Stomach (tissue), 9 donors: ENCODE measurements around the gene PCDHA2. TPM values are rescaled to one million over a fixed set of nuclear protein-coding genes. Genes with fewer than 3 reads are reported as not detected.
"Not testable (repeated sequence)": the region's sequence is repeated elsewhere in the genome, so short reads cannot be mapped to it uniquely, and the experiment has no call there.

Source experiments
- DNase-seq, 2 donors: peaks; one replicate each; pipeline versions ENCODE4 v3.0.0 to v3.0.0-alpha.2; 2013 to 2019
- H3K27ac ChIP-seq, 5 donors: fragments of 200-600 bp in 4 of 5; sonication (generic) in 4 of 5; one replicate each; pipeline ENCODE4 v1.5.1; 2013 to 2019; ENCODE audit warnings: mild to moderate bottlenecking in 1 of 5, moderate library complexity in 1 of 5
- H3K27me3 ChIP-seq, 3 donors: fragments of 200-600 bp; sonication (generic); one replicate each; pipeline ENCODE4 v1.5.1; 2017 to 2019; ENCODE audit warnings: mixed run types in 1 of 3
- H3K36me3 ChIP-seq, 4 donors: fragments of 200-600 bp; sonication (generic); 1 replicate in 3 of 4; 2 replicates in 1 of 4; pipeline ENCODE4 v1.5.1; 2016 to 2019
- H3K4me1 ChIP-seq, 4 donors: fragments of 200-600 bp; sonication (generic); one replicate each; pipeline ENCODE4 v1.5.1; 2016 to 2019
- H3K4me3 ChIP-seq, 4 donors: fragments of 200-600 bp; sonication (generic) in 3 of 4; one replicate each; pipeline ENCODE4 v1.5.1; 2016 to 2019; ENCODE audit warnings: mild to moderate bottlenecking in 1 of 4
- H3K9me3 ChIP-seq, 4 donors: fragments of 200-600 bp; sonication (generic); one replicate each; pipeline ENCODE4 v1.5.1; 2016 to 2019
- CTCF ChIP-seq, 7 experiments: fragments of 450-650 bp in 4 of 7; fragments of 200-600 bp in 3 of 7; sonication (generic) in 3 of 7; IDR thresholded peaks; one replicate each; pipeline ENCODE4 v1.5.1; 2016 to 2019; ENCODE audit warnings: antibody characterized with exemption in 7 of 7, control low read depth in 2 of 7, mild to moderate bottlenecking in 1 of 7
- EP300 ChIP-seq: sonication (generic); formaldehyde crosslinking; IDR thresholded peaks from one replicate; pipeline ENCODE4 v1.6.1; 2017; ENCODE audit warnings: antibody characterized with exemption
- POLR2A ChIP-seq, 4 donors: fragments of 450-650 bp; IDR thresholded peaks; one replicate each; pipeline ENCODE4 v1.6.1; 2016; ENCODE audit warnings: antibody characterized with exemption in 4 of 4, control low read depth in 2 of 4, mild to moderate bottlenecking in 1 of 4, moderate library complexity in 1 of 4
- POLR2AphosphoS5 ChIP-seq, 3 donors: sonication (generic); formaldehyde crosslinking; IDR thresholded peaks; one replicate each; pipeline ENCODE4 v1.6.1; 2016; ENCODE audit warnings: antibody characterized with exemption in 3 of 3
- WGBS, 5 donors: extraction: QIAGEN DNeasy Blood & Tissue Kit in 3 of 5; methylation state at CpG; one replicate each; pipeline versions ENCODE4 v1.1.5 to v1.1.7; 2013 to 2018; 5-methylcytosine and 5-hydroxymethylcytosine counted together
- intact Hi-C: fragments of 100-400 bp; cut with DNase I; formaldehyde crosslinking; loops from one replicate; pipeline ENCODE4 v1.15.1; 2023; ENCODE audit warnings: low total_unique reads
- polyA plus RNA-seq, 3 donors: library from polyadenylated mRNA; stranded (reverse); fragments of 200-250 nt; gene quantifications; one replicate each; pipeline ENCODE4 v1.2.3, GENCODE V29; 2013
- total RNA-seq, 5 donors: library from RNA; depleted of rRNA; stranded (reverse); fragments of >200 nt; gene quantifications; one replicate each; pipeline versions ENCODE4 v1.1.0 to v1.2.3, GENCODE V29; 2014 to 2016
- donor health status: healthy with polysubstance abuse.
- donor health status: Bipolar disorder and iron deficiency.
- donor health status: healthy.

Gene PCDHA2
- total and polyA plus RNA-seq, 8 donors = 0.55 to 1.7 TPM; not detected in 6

- TF ChIP-seq EP300 (no peak), POLR2AphosphoS5 (IDR thresholded peaks at IDR 0.05) (no peak), POLR2A (IDR thresholded peaks at IDR 0.05) (no peak), CTCF (IDR thresholded peaks at IDR 0.05) (no peak)
- 20 to 30% (median 23%) methylated on average over 14 to 15 of the region's 15 CpGs for WGBS, 5 donors
- DNase-seq = no peak
- Histone ChIP-seq H3K27me3 (peaks cover 0 to 36% (median 11%) of the 10 kb centered on the region in 3 donors), H3K4me3 (peak overlapping the region in 1 of 4 donors; percentile 6), H3K9me3 (peaks cover 9 to 91% (median 68%) of the 10 kb centered on the region in 4 donors), H3K27ac (no peak overlapping the region), H3K4me1 (no peaks in the 10 kb centered on the region), H3K36me3 (no peaks in the 10 kb centered on the region)
- intact Hi-C loops = no loop called here
These were observed 598 bp downstream of the PCDHA2 start for GRCh38 chr5:140795259-140795641.

GRCh38 chr5:140796072-140796717 lies 1.5 kb downstream of the PCDHA2 start:
- DNase-seq, intact Hi-C loops, H3K36me3 ChIP-seq, H3K4me1 ChIP-seq, H3K4me3 ChIP-seq, H3K27ac ChIP-seq: not testable (repeated sequence)
- peaks cover 0 to 41% (median 11%) of the 10 kb centered on the region in 3 donors for H3K27me3 ChIP-seq
- H3K9me3 ChIP-seq = peaks cover 11 to 89% (median 69%) of the 10 kb centered on the region in 4 donors
- 52 to 73% (median 55%) methylated on average over 35 to 72 of the region's 72 CpGs for WGBS, 5 donors

GRCh38 chr5:140796718-140797095 lies 2.1 kb downstream of the PCDHA2 start:
- no peaks in the 10 kb centered on the region for H3K4me1 ChIP-seq
- H3K27me3 ChIP-seq = peaks cover 0 to 46% (median 11%) of the 10 kb centered on the region in 3 donors
- no peak overlapping the region for H3K27ac ChIP-seq
- peaks cover 16 to 89% (median 69%) of the 10 kb centered on the region in 4 donors for H3K9me3 ChIP-seq
- TF ChIP-seq EP300 = no peak
- no peak for TF ChIP-seq POLR2AphosphoS5 (IDR thresholded peaks at IDR 0.05)
- TF ChIP-seq POLR2A (IDR thresholded peaks at IDR 0.05) = no peak
- no peak for TF ChIP-seq CTCF (IDR thresholded peaks at IDR 0.05)
- intact Hi-C loops = no loop called here
- no peak for DNase-seq
- 53 to 79% (median 62%) methylated on average over 23 to 39 of the region's 39 CpGs for WGBS, 5 donors
- no peak overlapping the region for H3K4me3 ChIP-seq
- no peaks in the 10 kb centered on the region for H3K36me3 ChIP-seq

GRCh38 chr5:140800816-140801493 lies 6.3 kb downstream of the PCDHA2 start, which contains the start of gene PCDHA3:
Gene PCDHA3 (plus strand): TSS chr5:140801057.
- Histone ChIP-seq H3K27ac (peak within 1 kb of the TSS in 1 of 5 donors; percentile 11), H3K4me3 (peak within 1 kb of the TSS in 2 of 4 donors; percentile 23 to 30), H3K4me1 (no peaks in the 10 kb centered on the region), H3K36me3 (no peaks in the 10 kb centered on the region), H3K27me3 (peaks cover 0 to 45% (median 3%) of the 10 kb centered on the region in 3 donors), H3K9me3 (peaks cover 29 to 80% (median 51%) of the 10 kb centered on the region in 4 donors)
- TF ChIP-seq POLR2AphosphoS5 (IDR thresholded peaks at IDR 0.05) (no peak), EP300 (no peak), POLR2A (IDR thresholded peaks at IDR 0.05) (no peak), CTCF (IDR thresholded peaks at IDR 0.05) (no peak)
- 20 to 29% (median 22%) methylated on average over 24 to 29 of the region's 29 CpGs for WGBS, 5 donors
- DNase-seq = peak in 1 of 2 donors; percentile 38
- intact Hi-C loops = no loop called here
